IMR-90 (cell line): ENCODE results near the gene ZNF358. TPM values are rescaled to one million over a fixed set of nuclear protein-coding genes. Genes with fewer than 3 reads are reported as not detected.

ENCODE experiments used
- ATAC-seq: fragments of 200-7000 bp; cut with Tn5 transposase; 2 replicates; pipeline ENCODE4 v1.9.1; 2020; ENCODE audit warnings: low read depth, mild to moderate bottlenecking, moderate library complexity
- BruUV-seq: library from RNA; stranded (reverse); fragments of 400-500 nt; replicated peaks from 2 replicates; lab custom pipeline; 2021; lab: Mats Ljungman, UMichigan
- CTCF ChIA-PET: fragments of 300-600 bp; formaldehyde crosslinking; extraction: SDS; loops from one replicate; lab custom pipeline; 2021; ENCODE audit warnings: antibody characterized with exemption; lab: Yijun Ruan, JAX
- POLR2A ChIA-PET: fragments of 300-600 bp; sonication (Branson Sonifier 250); formaldehyde crosslinking; loops from one replicate; lab custom pipeline; 2022; ENCODE audit warnings: antibody characterized with exemption; ENCODE audit not compliant: unreplicated experiment; lab: Charles Lee
- DNase-seq: peaks from one replicate; pipeline ENCODE4 v3.0.0; 2013
- H2AFZ ChIP-seq: replicated peaks from 2 replicates; pipeline ENCODE3; 2013; ENCODE audit warnings: low read length, mild to moderate bottlenecking; ENCODE audit not compliant: poor library complexity
- H2AK5ac ChIP-seq: 2 replicates; pipeline ENCODE4 v1.6.1; 2013; ENCODE audit warnings: low read depth, low read length, inconsistent platforms
- H2AK9ac ChIP-seq: replicated peaks from 2 replicates; pipeline ENCODE3; 2013; ENCODE audit warnings: mild to moderate bottlenecking, low read depth, low read length, moderate library complexity; ENCODE audit not compliant: poor library complexity
- H2BK120ac ChIP-seq: 2 replicates; pipeline ENCODE4 v1.6.1; 2013; ENCODE audit warnings: low read depth, low read length, inconsistent platforms
- H2BK15ac ChIP-seq: 3 replicates; pipeline ENCODE4 v1.6.1; 2013; ENCODE audit warnings: low read depth, low read length, inconsistent platforms
- H2BK20ac ChIP-seq: 2 replicates; pipeline ENCODE4 v1.6.1; 2013; ENCODE audit warnings: low read depth, mild to moderate bottlenecking, inconsistent platforms, low read length, moderate library complexity
- H2BK5ac ChIP-seq: 2 replicates; pipeline ENCODE4 v1.6.1; 2013; ENCODE audit warnings: mild to moderate bottlenecking, low read depth, low read length, inconsistent platforms; ENCODE audit not compliant: poor library complexity, severe bottlenecking
- H3K14ac ChIP-seq: replicated peaks from 2 replicates; pipeline ENCODE4 v1.6.1; 2013; ENCODE audit warnings: low read depth, low read length, inconsistent platforms
- H3K18ac ChIP-seq: 2 replicates; pipeline ENCODE4 v1.6.1; 2013; ENCODE audit warnings: low read depth, low read length, control low read depth
- H3K23ac ChIP-seq: 2 replicates; pipeline ENCODE4 v1.6.1; 2013; ENCODE audit warnings: low read depth, low read length, inconsistent platforms
- H3K27ac ChIP-seq: 2 replicates; pipeline ENCODE4 v1.5.1; 2013; ENCODE audit warnings: mild to moderate bottlenecking, control low read depth, low read length; ENCODE audit not compliant: insufficient read depth
- H3K27me3 ChIP-seq: 2 replicates; pipeline ENCODE4 v1.6.1; 2013; ENCODE audit warnings: low read length; ENCODE audit not compliant: control insufficient read depth, insufficient read depth
- H3K36me3 ChIP-seq: 2 replicates; pipeline ENCODE4 v1.6.1; 2013; ENCODE audit warnings: low read length, mixed read lengths; ENCODE audit not compliant: control insufficient read depth, insufficient read depth
- H3K4ac ChIP-seq: 2 replicates; pipeline ENCODE4 v1.6.1; 2013; ENCODE audit warnings: low read depth, low read length, inconsistent platforms
- H3K4me1 ChIP-seq: 2 replicates; pipeline ENCODE4 v1.6.1; 2013; ENCODE audit warnings: low read length, mixed read lengths; ENCODE audit not compliant: control insufficient read depth, insufficient read depth
- H3K4me2 ChIP-seq: 2 replicates; pipeline ENCODE4 v1.6.1; 2013; ENCODE audit warnings: low read depth, mild to moderate bottlenecking, control low read depth, low read length, moderate library complexity
- H3K4me3 ChIP-seq: 2 replicates; pipeline ENCODE4 v1.5.1; 2013; ENCODE audit warnings: low read depth, mild to moderate bottlenecking, control low read depth, low read length, moderate library complexity; ENCODE audit not compliant: insufficient read depth
- H3K56ac ChIP-seq: 2 replicates; pipeline ENCODE4 v1.6.1; 2013; ENCODE audit warnings: low read length, inconsistent platforms; ENCODE audit not compliant: insufficient read depth; ENCODE audit errors: extremely low read depth
- H3K79me1 ChIP-seq, 2 experiments: 2 replicates each; pipeline ENCODE4 v1.6.1; 2013; ENCODE audit warnings: low read length in 2 of 2, inconsistent platforms in 1 of 2, low read depth in 1 of 2
- H3K9ac ChIP-seq: 2 replicates; pipeline ENCODE4 v1.6.1; 2013; ENCODE audit warnings: low read depth, low read length, control low read depth
- H3K9me1 ChIP-seq: 2 replicates; pipeline ENCODE4 v1.6.1; 2013; ENCODE audit warnings: low read length, inconsistent platforms; ENCODE audit not compliant: insufficient read depth
- H3K9me3 ChIP-seq: 2 replicates; pipeline ENCODE4 v1.6.1; 2013; ENCODE audit warnings: low read length; ENCODE audit not compliant: control insufficient read depth, insufficient read depth
- H4K20me1 ChIP-seq: 2 replicates; pipeline ENCODE4 v1.6.1; 2013; ENCODE audit warnings: low read length, inconsistent platforms; ENCODE audit not compliant: insufficient read depth
- H4K5ac ChIP-seq: 2 replicates; pipeline ENCODE4 v1.6.1; 2013; ENCODE audit warnings: mild to moderate bottlenecking, low read depth, low read length, control low read depth
- H4K8ac ChIP-seq, 2 experiments: 2 replicates each; pipeline ENCODE4 v1.6.1; 2013; ENCODE audit warnings: low read depth in 2 of 2, low read length in 2 of 2, control low read depth in 1 of 2, inconsistent platforms in 1 of 2
- H4K91ac ChIP-seq: 2 replicates; pipeline ENCODE4 v1.6.1; 2013; ENCODE audit warnings: low read depth, low read length, inconsistent platforms; ENCODE audit not compliant: insufficient read depth
- BHLHE40 ChIP-seq: fragments of 150-350 bp; IDR thresholded peaks from 2 replicates; pipeline ENCODE4 v1.6.1; 2016; ENCODE audit warnings: mild to moderate bottlenecking, low read depth, low read length
- CEBPB ChIP-seq: IDR thresholded peaks from 2 replicates; pipeline ENCODE4 v1.6.1; 2012; ENCODE audit warnings: low read depth, low read length, improper control_type of control experiment
- CHD1 ChIP-seq: IDR thresholded peaks from 2 replicates; pipeline ENCODE4 v1.6.1; 2012; ENCODE audit warnings: low read depth, low read length, improper control_type of control experiment
- FOS ChIP-seq: fragments of 150-350 bp; IDR thresholded peaks from 2 replicates; pipeline ENCODE4 v1.6.1; 2016; ENCODE audit warnings: low read depth, low read length
- MAFK ChIP-seq: IDR thresholded peaks from 2 replicates; pipeline ENCODE4 v1.6.1; 2012; ENCODE audit warnings: low read depth, low read length, improper control_type of control experiment
- MAZ ChIP-seq: IDR thresholded peaks from 2 replicates; pipeline ENCODE4 v1.6.1; 2012; ENCODE audit warnings: low read depth, mild to moderate bottlenecking, low read length, improper control_type of control experiment, moderate library complexity, borderline replicate concordance
- MXI1 ChIP-seq: IDR thresholded peaks from 2 replicates; pipeline ENCODE4 v1.6.1; 2012; ENCODE audit warnings: low read depth, mild to moderate bottlenecking, low read length, moderate library complexity, borderline replicate concordance
- NFE2L2 ChIP-seq: fragments of 150-350 bp; IDR thresholded peaks from 2 replicates; pipeline ENCODE4 v1.6.1; 2016; ENCODE audit warnings: low read depth, mild to moderate bottlenecking, low read length
- POLR2A ChIP-seq: IDR thresholded peaks from 2 replicates; pipeline ENCODE4 v1.6.1; 2012; ENCODE audit warnings: mild to moderate bottlenecking, low read depth, low read length
- RAD21 ChIP-seq: IDR thresholded peaks from 2 replicates; pipeline ENCODE4 v1.6.1; 2012; ENCODE audit warnings: low read length, improper control_type of control experiment
- RCOR1 ChIP-seq: IDR thresholded peaks from 2 replicates; pipeline ENCODE4 v1.6.1; 2012; ENCODE audit warnings: mild to moderate bottlenecking, low read length, improper control_type of control experiment; ENCODE audit not compliant: insufficient replicate concordance
- RFX5 ChIP-seq: IDR thresholded peaks from 2 replicates; pipeline ENCODE4 v1.8.0; 2012; ENCODE audit warnings: low read depth, mild to moderate bottlenecking, low read length, moderate library complexity
- SMC3 ChIP-seq: fragments of 150-350 bp; IDR thresholded peaks from 2 replicates; pipeline ENCODE4 v1.6.1; 2016; ENCODE audit warnings: low read depth, mild to moderate bottlenecking, antibody characterized with exemption, low read length, moderate library complexity
- WGBS, 2 experiments: methylation state at CpG; one replicate each; pipeline versions ENCODE4 v1.1.5 to v1.1.7; 2013; ENCODE audit warnings: missing lambda C conversion rate in 2 of 2; ENCODE audit not compliant: insufficient read length in 1 of 2; ENCODE audit errors: extremely low coverage in 2 of 2; 5-methylcytosine and 5-hydroxymethylcytosine counted together
- dilution Hi-C: fragments of 300-500 bp; cut with HindIII; formaldehyde crosslinking; loops from one replicate; pipeline ENCODE4 v1.14.3; 2018; ENCODE audit warnings: low sequenced_read_pairs; ENCODE audit not compliant: unreplicated experiment
- in situ Hi-C: fragments of 300-500 bp; cut with MboI; formaldehyde crosslinking; loops from 3 replicates; pipeline ENCODE4 v1.14.3; 2019; ENCODE audit warnings: low sequenced_read_pairs, inconsistent platforms, mixed read lengths
- intact Hi-C: fragments of 100-400 bp; cut with micrococcal nuclease; formaldehyde crosslinking; loops from 2 replicates; pipeline ENCODE4 v1.10.0; 2022
- polyA plus RNA-seq, 3 experiments: library from polyadenylated mRNA; depleted of rRNA; stranded (reverse); fragments of >200 nt; gene quantifications; 2 replicates each; pipeline ENCODE4 v1.2.3, GENCODE V29; 2012; ENCODE audit warnings: low replicate concordance in 1 of 3
- total RNA-seq: library from RNA; depleted of rRNA; stranded (reverse); fragments of >200 nt; gene quantifications from 2 replicates; pipeline ENCODE4 v1.2.3, GENCODE V29; 2012
- TF ChIP-seq, protein P1 (sequence below): conservative IDR thresholded peaks from 2 replicates; pipeline ENCODE4 v1.5.1; 2012; ENCODE audit warnings: mild to moderate bottlenecking, low read depth, low read length, improper control_type of control experiment
- TF ChIP-seq, protein P2 (sequence below): fragments of 150-350 bp; IDR thresholded peaks from 2 replicates; pipeline ENCODE4 v1.6.1; 2016; ENCODE audit warnings: low read depth, mild to moderate bottlenecking, low read length, moderate library complexity, borderline replicate concordance

ZNF358 gene
- total and polyA plus RNA-seq, 2 of the 4 experiments (the other 2 are of a cell fraction), result 5.4 to 30.7 TPM

DNA sequence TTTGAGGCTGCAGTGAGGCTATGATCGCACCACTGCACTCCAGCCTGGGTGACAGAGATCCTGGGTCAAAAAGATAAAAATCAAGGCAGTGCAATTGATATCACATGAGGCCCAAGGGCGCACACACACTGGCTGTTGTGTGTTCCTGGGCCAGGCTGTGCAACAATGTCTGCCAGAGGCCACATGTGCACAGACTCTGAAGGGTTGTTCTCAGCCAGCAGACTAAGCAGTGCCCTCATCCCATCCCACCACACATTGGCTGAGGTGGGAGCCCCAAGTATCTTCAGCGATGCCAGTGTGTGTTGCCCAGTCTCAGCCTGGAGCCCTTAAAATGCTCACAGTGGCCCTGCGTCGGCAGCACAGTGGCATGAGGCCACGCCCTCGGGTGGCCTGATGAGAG, 39.7 kb upstream of the ZNF358 start:
- Histone ChIP-seq H3K27ac (no peak overlapping the region), H3K4me2 (no peak overlapping the region), H3K36me3 (peaks cover 10% of the 10 kb centered on the region; the same call in 1 of the 2 replicates), H3K18ac (no peak overlapping the region), H3K4me1 (peaks cover 2% of the 10 kb centered on the region; the same call in 1 of the 2 replicates), H4K20me1 (no peaks in the 10 kb centered on the region), H3K56ac (no peak overlapping the region), H2AK9ac (no peak overlapping the region), H3K4ac (no peak overlapping the region), H3K79me1 (no peaks in the 10 kb centered on the region), H4K91ac (no peak overlapping the region), H4K8ac (no peak overlapping the region), H3K27me3 (no peaks in the 10 kb centered on the region), H2AK5ac (no peak overlapping the region), H2BK5ac (no peak overlapping the region), H3K9ac (no peak overlapping the region), H2BK15ac (no peak overlapping the region), H4K5ac (no peak overlapping the region), H3K23ac (no peak overlapping the region), H3K4me3 (no peak overlapping the region), H2AFZ (peak overlapping the region; percentile 43), H3K14ac (no peak overlapping the region), H2BK120ac (no peak overlapping the region), H3K9me1 (no peaks in the 10 kb centered on the region), H3K9me3 (no peaks in the 10 kb centered on the region), H2BK20ac (no peak overlapping the region)
- no CpG with 5 or more reads among the region's 7 CpGs for WGBS, 2 experiments
- no peak for TF ChIP-seq FOS
- TF ChIP-seq, protein P1, sequence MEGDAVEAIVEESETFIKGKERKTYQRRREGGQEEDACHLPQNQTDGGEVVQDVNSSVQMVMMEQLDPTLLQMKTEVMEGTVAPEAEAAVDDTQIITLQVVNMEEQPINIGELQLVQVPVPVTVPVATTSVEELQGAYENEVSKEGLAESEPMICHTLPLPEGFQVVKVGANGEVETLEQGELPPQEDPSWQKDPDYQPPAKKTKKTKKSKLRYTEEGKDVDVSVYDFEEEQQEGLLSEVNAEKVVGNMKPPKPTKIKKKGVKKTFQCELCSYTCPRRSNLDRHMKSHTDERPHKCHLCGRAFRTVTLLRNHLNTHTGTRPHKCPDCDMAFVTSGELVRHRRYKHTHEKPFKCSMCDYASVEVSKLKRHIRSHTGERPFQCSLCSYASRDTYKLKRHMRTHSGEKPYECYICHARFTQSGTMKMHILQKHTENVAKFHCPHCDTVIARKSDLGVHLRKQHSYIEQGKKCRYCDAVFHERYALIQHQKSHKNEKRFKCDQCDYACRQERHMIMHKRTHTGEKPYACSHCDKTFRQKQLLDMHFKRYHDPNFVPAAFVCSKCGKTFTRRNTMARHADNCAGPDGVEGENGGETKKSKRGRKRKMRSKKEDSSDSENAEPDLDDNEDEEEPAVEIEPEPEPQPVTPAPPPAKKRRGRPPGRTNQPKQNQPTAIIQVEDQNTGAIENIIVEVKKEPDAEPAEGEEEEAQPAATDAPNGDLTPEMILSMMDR, result no peak
- no peak for TF ChIP-seq RFX5
- TF ChIP-seq CEBPB, result no peak
- no peak for TF ChIP-seq RAD21
- TF ChIP-seq MAFK, result no peak
- TF ChIP-seq BHLHE40, result no peak
- no peak for TF ChIP-seq MXI1
- no peak for TF ChIP-seq POLR2A
- TF ChIP-seq SMC3, result no peak
- no peak for TF ChIP-seq MAZ
- no peak for TF ChIP-seq CHD1
- no peak for TF ChIP-seq RCOR1
- TF ChIP-seq, protein P2, sequence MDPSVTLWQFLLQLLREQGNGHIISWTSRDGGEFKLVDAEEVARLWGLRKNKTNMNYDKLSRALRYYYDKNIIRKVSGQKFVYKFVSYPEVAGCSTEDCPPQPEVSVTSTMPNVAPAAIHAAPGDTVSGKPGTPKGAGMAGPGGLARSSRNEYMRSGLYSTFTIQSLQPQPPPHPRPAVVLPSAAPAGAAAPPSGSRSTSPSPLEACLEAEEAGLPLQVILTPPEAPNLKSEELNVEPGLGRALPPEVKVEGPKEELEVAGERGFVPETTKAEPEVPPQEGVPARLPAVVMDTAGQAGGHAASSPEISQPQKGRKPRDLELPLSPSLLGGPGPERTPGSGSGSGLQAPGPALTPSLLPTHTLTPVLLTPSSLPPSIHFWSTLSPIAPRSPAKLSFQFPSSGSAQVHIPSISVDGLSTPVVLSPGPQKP, result no peak
- no peak for TF ChIP-seq NFE2L2
- DNase-seq (no peak), ATAC-seq (no peak)
- intact Hi-C loops, result no loop called here
- CTCF ChIA-PET, result no interaction called here
- dilution Hi-C loops, result no loop called here
- in situ Hi-C loops, result no loop called here
- BruUV-seq, result no TSS peak
- POLR2A ChIA-PET, result no interaction called here
